ENCODE data around the gene RBM38.
A peak's percentile ranks its signal among the peaks of the same experiment; 100 is the strongest.

RBM38 gene

GRCh38 chr20:57451795-57452661 is 60.8 kb downstream of the RBM38 start:
- peak; percentile 82 for FAIRE-seq
- DNase-seq (ENCODE audit: insufficient read length), result no peak

GRCh38 chr20:57455386-57455785 is 64.2 kb downstream of the RBM38 start:
- FAIRE-seq, result no peak
- DNase-seq (ENCODE audit: insufficient read length), result no peak

More at GRCh38 chr20:57451795-57452661, 60.8 kb downstream of the RBM38 start:
- no peak for TF ChIP-seq POLR2A (IDR thresholded peaks at IDR 0.05; ENCODE audit: low read depth, low read length)
- no peak for TF ChIP-seq TAF1 (IDR thresholded peaks at IDR 0.05; ENCODE audit: borderline replicate concordance, low read depth, low read length)
- no peak for TF ChIP-seq POLR2AphosphoS5 (IDR thresholded peaks at IDR 0.05; ENCODE audit: low read depth, low read length)

GRCh38 chr20:57456116-57456515 is 64.9 kb downstream of the RBM38 start:
- no peak for DNase-seq (ENCODE audit: insufficient read length)
- FAIRE-seq, result no peak
- TF ChIP-seq TAF1 (IDR thresholded peaks at IDR 0.05; ENCODE audit: borderline replicate concordance, low read depth, low read length) (no peak), POLR2AphosphoS5 (IDR thresholded peaks at IDR 0.05; ENCODE audit: low read depth, low read length) (no peak)

More at GRCh38 chr20:57455386-57455785, 64.2 kb downstream of the RBM38 start:
- TF ChIP-seq POLR2AphosphoS5 (IDR thresholded peaks at IDR 0.05; ENCODE audit: low read depth, low read length), result no peak
- no peak for TF ChIP-seq POLR2A (IDR thresholded peaks at IDR 0.05; ENCODE audit: low read depth, low read length)
- TF ChIP-seq TAF1 (IDR thresholded peaks at IDR 0.05; ENCODE audit: borderline replicate concordance, low read depth, low read length), result no peak

- TF ChIP-seq TAF1 (IDR thresholded peaks at IDR 0.05; ENCODE audit: borderline replicate concordance, low read depth, low read length) (no peak), POLR2A (IDR thresholded peaks at IDR 0.05; ENCODE audit: low read depth, low read length) (no peak), POLR2AphosphoS5 (IDR thresholded peaks at IDR 0.05; ENCODE audit: low read depth, low read length) (no peak)
- no peak for FAIRE-seq
- no peak for DNase-seq (ENCODE audit: insufficient read length)
Measured at GRCh38 chr20:57457243-57458095, 66.3 kb downstream of the RBM38 start.

- DNase-seq (ENCODE audit: insufficient read length) (no peak), FAIRE-seq (no peak)
- no peak for TF ChIP-seq POLR2AphosphoS5 (IDR thresholded peaks at IDR 0.05; ENCODE audit: low read depth, low read length)
- no peak for TF ChIP-seq POLR2A (IDR thresholded peaks at IDR 0.05; ENCODE audit: low read depth, low read length)
- TF ChIP-seq TAF1 (IDR thresholded peaks at IDR 0.05; ENCODE audit: borderline replicate concordance, low read depth, low read length), result no peak
Measured at GRCh38 chr20:57458400-57459160, 67.4 kb downstream of the RBM38 start.

Data from GM12892 (cell line).